Measurements from ENCODE around the gene MPC1L.
"Not testable (repeated sequence)": the region's sequence is repeated elsewhere in the genome, so short reads cannot be mapped to it uniquely, and the experiment has no call there.

The MPC1L gene

DNA sequence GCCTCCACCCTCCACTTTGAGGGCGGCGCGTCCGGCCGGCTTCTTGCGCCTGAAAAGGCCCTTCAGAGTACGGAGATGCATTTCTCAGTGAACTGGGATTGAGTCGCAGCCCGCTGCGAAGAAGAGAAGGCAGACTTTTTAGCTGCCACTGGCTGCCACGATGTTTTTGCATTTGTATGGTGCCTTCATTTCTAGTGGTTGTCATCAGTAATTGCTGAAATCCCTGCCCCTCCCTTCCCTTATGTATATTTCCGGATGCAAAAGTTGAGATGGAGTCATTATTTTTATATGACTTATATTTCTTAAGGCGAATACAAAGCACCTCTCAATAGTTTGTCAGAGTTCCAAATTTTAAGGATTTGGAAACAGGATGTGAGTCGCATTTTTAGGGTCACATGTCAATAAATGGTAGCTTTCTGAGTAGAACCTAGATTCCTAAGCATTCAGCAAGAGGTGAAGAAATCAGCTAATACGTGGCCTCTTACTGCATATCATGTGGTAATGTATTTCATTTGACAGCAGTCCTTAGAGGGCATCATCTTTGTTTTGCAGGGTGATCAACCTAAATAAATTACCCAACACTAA is 41.8 kb upstream of the MPC1L start:
- peak overlapping the region; percentile 90 for H3K4me2 ChIP-seq (ENCODE audit: low read length)
- no peaks in the 10 kb centered on the region for H3K27me3 ChIP-seq (ENCODE audit: insufficient read depth, low read length)
- no peak overlapping the region for H3K14ac ChIP-seq (ENCODE audit: low read length)
- H3K36me3 ChIP-seq (ENCODE audit: control insufficient read depth in 1 of 2, insufficient read depth in 2 of 2, low read length in 2 of 2) = no peaks in the 10 kb centered on the region
- H3K79me2 ChIP-seq (ENCODE audit: control insufficient read depth, insufficient read depth, low read length, poor library complexity) = peaks cover 7% of the 10 kb centered on the region
- no peak overlapping the region for H3K23ac ChIP-seq (ENCODE audit: low read length)
- H4K91ac ChIP-seq (ENCODE audit: low read depth, low read length) = no peak overlapping the region
- H2BK5ac ChIP-seq (ENCODE audit: low read depth, low read length, poor library complexity) = no peak overlapping the region
- H3K79me1 ChIP-seq (ENCODE audit: low read length) = peaks cover 5% of the 10 kb centered on the region
- WGBS (ENCODE audit: extremely low coverage, insufficient coverage, insufficient read length) = no CpG with 5 or more reads among the region's 15 CpGs
- no peak overlapping the region for H4K12ac ChIP-seq (ENCODE audit: low read depth, low read length)
- DNase-seq = peak in 1 of 2 donors; percentile 9
- peak overlapping the region; percentile 99 for H3K4me3 ChIP-seq (ENCODE audit: low read depth, low read length)
- H2BK12ac ChIP-seq (ENCODE audit: low read length) = no peak overlapping the region
- no peak overlapping the region for H2BK120ac ChIP-seq (ENCODE audit: insufficient read depth, low read length, poor library complexity)
- H3K9me3 ChIP-seq (ENCODE audit: insufficient read depth, low read depth, low read length) = no peaks in the 10 kb centered on the region
- peak overlapping the region; percentile 66 for H4K8ac ChIP-seq (ENCODE audit: low read depth, low read length)
- peak overlapping the region; percentile 53 for H3K9ac ChIP-seq (ENCODE audit: low read length)
- peak overlapping the region; percentile 6 for H3K18ac ChIP-seq (ENCODE audit: low read length)
- peak overlapping the region; percentile 37 for H2AFZ ChIP-seq (ENCODE audit: insufficient read depth, low read length, poor library complexity)
- no peak overlapping the region for H3K27ac ChIP-seq (ENCODE audit: low read depth, low read length)
- peak overlapping the region; percentile 33 for H3K4ac ChIP-seq (ENCODE audit: low read depth, low read length)
- H2AK5ac ChIP-seq (ENCODE audit: low read length) = no peak overlapping the region
- H3K4me1 ChIP-seq (ENCODE audit: control insufficient read depth in 1 of 2, insufficient read depth in 2 of 2, low read length in 2 of 2) = peaks cover 0 to 4% of the 10 kb centered on the region in 2 experiments

DNA sequence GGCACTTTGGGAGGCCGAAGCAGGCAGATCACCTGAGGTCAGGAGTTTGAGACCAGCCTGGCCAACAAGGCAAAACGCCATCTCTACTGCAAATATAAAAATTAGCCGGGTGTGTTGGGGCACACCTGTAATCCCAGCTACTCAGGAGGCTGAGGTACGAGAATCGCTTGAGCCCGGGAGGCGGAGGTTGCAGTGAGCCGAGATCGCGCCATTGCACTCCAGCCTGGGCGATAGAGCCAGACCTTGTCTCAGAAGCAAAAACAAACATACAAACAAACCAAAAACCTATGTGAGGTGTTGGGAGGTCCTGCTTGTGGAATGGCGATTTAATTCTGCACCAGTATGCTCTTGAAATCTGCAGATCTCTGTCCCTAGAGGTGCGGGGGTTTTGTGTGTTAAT is 41.0 kb upstream of the MPC1L start:
- H3K18ac ChIP-seq (ENCODE audit: low read length); H3K4me3 ChIP-seq (ENCODE audit: low read depth, low read length); H3K9ac ChIP-seq (ENCODE audit: low read length); H3K4me2 ChIP-seq (ENCODE audit: low read length); H2BK12ac ChIP-seq (ENCODE audit: low read length); H2BK120ac ChIP-seq (ENCODE audit: insufficient read depth, low read length, poor library complexity); H2AK5ac ChIP-seq (ENCODE audit: low read length); H4K8ac ChIP-seq (ENCODE audit: low read depth, low read length); H3K9me3 ChIP-seq (ENCODE audit: insufficient read depth, low read depth, low read length); H3K27me3 ChIP-seq (ENCODE audit: insufficient read depth, low read length); H3K4ac ChIP-seq (ENCODE audit: low read depth, low read length); H3K27ac ChIP-seq (ENCODE audit: low read depth, low read length); H3K14ac ChIP-seq (ENCODE audit: low read length); DNase-seq; H2AFZ ChIP-seq (ENCODE audit: insufficient read depth, low read length, poor library complexity); H3K23ac ChIP-seq (ENCODE audit: low read length); H3K79me2 ChIP-seq (ENCODE audit: control insufficient read depth, insufficient read depth, low read length, poor library complexity); H4K91ac ChIP-seq (ENCODE audit: low read depth, low read length); H3K36me3 ChIP-seq (ENCODE audit: control insufficient read depth in 1 of 2, insufficient read depth in 2 of 2, low read length in 2 of 2); H4K12ac ChIP-seq (ENCODE audit: low read depth, low read length); H2BK5ac ChIP-seq (ENCODE audit: low read depth, low read length, poor library complexity); H3K79me1 ChIP-seq (ENCODE audit: low read length); H3K4me1 ChIP-seq (ENCODE audit: control insufficient read depth in 1 of 2, insufficient read depth in 2 of 2, low read length in 2 of 2): not testable (repeated sequence)
- WGBS (ENCODE audit: extremely low coverage, insufficient coverage, insufficient read length) = no CpG with 5 or more reads among the region's 13 CpGs

DNA sequence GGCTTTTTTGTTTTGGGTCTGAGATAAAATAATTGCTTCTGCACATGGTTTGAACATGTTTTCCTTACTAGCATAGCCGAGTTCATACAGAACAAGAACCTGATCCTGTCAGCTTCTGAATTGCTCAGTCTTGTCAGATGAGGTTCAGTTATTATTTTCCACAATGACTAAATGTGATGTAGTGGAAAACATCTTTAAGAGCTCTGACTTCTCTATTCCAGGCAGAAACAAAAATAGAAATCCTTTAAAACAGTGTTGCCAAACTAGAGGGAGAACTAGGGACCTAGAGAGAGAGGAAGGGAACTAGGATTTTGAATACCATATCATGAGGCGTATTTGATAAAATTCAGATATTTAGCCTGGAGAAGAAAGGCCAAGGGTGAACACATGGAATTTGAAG is 40.4 kb upstream of the MPC1L start:
- Histone ChIP-seq H2BK12ac (ENCODE audit: low read length) (no peak overlapping the region), H3K27ac (ENCODE audit: low read depth, low read length) (no peak overlapping the region), H2BK5ac (ENCODE audit: low read depth, low read length, poor library complexity) (no peak overlapping the region), H2AK5ac (ENCODE audit: low read length) (no peak overlapping the region), H3K4me1 (ENCODE audit: control insufficient read depth in 1 of 2, insufficient read depth in 2 of 2, low read length in 2 of 2) (peaks cover 0 to 4% of the 10 kb centered on the region in 2 experiments), H3K79me2 (ENCODE audit: control insufficient read depth, insufficient read depth, low read length, poor library complexity) (peaks cover 7% of the 10 kb centered on the region), H4K91ac (ENCODE audit: low read depth, low read length) (no peak overlapping the region), H3K27me3 (ENCODE audit: insufficient read depth, low read length) (no peaks in the 10 kb centered on the region), H3K4me3 (ENCODE audit: low read depth, low read length) (no peak overlapping the region), H3K9me3 (ENCODE audit: insufficient read depth, low read depth, low read length) (no peaks in the 10 kb centered on the region), H3K36me3 (ENCODE audit: control insufficient read depth in 1 of 2, insufficient read depth in 2 of 2, low read length in 2 of 2) (no peaks in the 10 kb centered on the region), H3K18ac (ENCODE audit: low read length) (no peak overlapping the region), H3K9ac (ENCODE audit: low read length) (no peak overlapping the region), H3K23ac (ENCODE audit: low read length) (no peak overlapping the region), H2BK120ac (ENCODE audit: insufficient read depth, low read length, poor library complexity) (no peak overlapping the region), H3K14ac (ENCODE audit: low read length) (no peak overlapping the region), H3K4me2 (ENCODE audit: low read length) (no peak overlapping the region), H4K12ac (ENCODE audit: low read depth, low read length) (no peak overlapping the region), H4K8ac (ENCODE audit: low read depth, low read length) (no peak overlapping the region), H2AFZ (ENCODE audit: insufficient read depth, low read length, poor library complexity) (no peak overlapping the region), H3K79me1 (ENCODE audit: low read length) (peaks cover 5% of the 10 kb centered on the region), H3K4ac (ENCODE audit: low read depth, low read length) (no peak overlapping the region)
- no CpG with 5 or more reads among the region's 2 CpGs for WGBS (ENCODE audit: extremely low coverage, insufficient coverage, insufficient read length)
- no peak for DNase-seq

DNA sequence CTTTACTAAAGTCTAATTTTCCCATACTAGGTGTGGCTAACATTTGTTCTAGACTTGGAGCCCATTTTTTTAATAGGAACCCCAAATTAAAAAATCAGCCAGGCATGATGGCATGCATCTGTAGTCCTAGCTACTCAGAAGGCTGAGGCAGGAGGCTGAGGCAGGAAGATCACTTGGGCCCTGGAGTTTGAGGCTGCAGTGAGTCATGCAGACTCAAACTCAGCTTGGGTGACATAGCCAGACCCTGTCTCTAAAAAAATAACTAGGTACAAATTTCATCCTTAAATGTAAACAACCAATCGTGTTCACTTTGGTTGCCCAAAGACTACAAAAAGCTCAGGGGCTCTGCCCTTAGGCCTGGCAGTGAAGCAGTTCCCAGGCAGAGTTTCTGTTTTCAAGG is 35.6 kb upstream of the MPC1L start:
- H3K27me3 ChIP-seq (ENCODE audit: insufficient read depth, low read length); H3K79me2 ChIP-seq (ENCODE audit: control insufficient read depth, insufficient read depth, low read length, poor library complexity); H3K4me1 ChIP-seq (ENCODE audit: control insufficient read depth in 1 of 2, insufficient read depth in 2 of 2, low read length in 2 of 2); H4K12ac ChIP-seq (ENCODE audit: low read depth, low read length); H3K36me3 ChIP-seq (ENCODE audit: control insufficient read depth in 1 of 2, insufficient read depth in 2 of 2, low read length in 2 of 2); H3K9me3 ChIP-seq (ENCODE audit: insufficient read depth, low read depth, low read length); H3K79me1 ChIP-seq (ENCODE audit: low read length); DNase-seq; H3K4me3 ChIP-seq (ENCODE audit: low read depth, low read length); H3K14ac ChIP-seq (ENCODE audit: low read length); H3K18ac ChIP-seq (ENCODE audit: low read length); H4K91ac ChIP-seq (ENCODE audit: low read depth, low read length); H3K4ac ChIP-seq (ENCODE audit: low read depth, low read length); H2AK5ac ChIP-seq (ENCODE audit: low read length); H2BK120ac ChIP-seq (ENCODE audit: insufficient read depth, low read length, poor library complexity); H2BK5ac ChIP-seq (ENCODE audit: low read depth, low read length, poor library complexity); H3K23ac ChIP-seq (ENCODE audit: low read length); H2AFZ ChIP-seq (ENCODE audit: insufficient read depth, low read length, poor library complexity); H3K27ac ChIP-seq (ENCODE audit: low read depth, low read length); H3K4me2 ChIP-seq (ENCODE audit: low read length); H3K9ac ChIP-seq (ENCODE audit: low read length); H2BK12ac ChIP-seq (ENCODE audit: low read length); H4K8ac ChIP-seq (ENCODE audit: low read depth, low read length): not testable (repeated sequence)
- no CpG with 5 or more reads among the region's 1 CpG for WGBS (ENCODE audit: extremely low coverage, insufficient coverage, insufficient read length)

Measured in trophoblast cell (in vitro differentiated cells and primary cell).